Natural killer cell (primary cell): ENCODE data around the gene RPL23. TPM values are rescaled to one million over a fixed set of nuclear protein-coding genes. Genes with fewer than 3 reads are reported as not detected.
A peak's percentile ranks its signal among the peaks of the same experiment; 100 is the strongest.

Experiments
- ATAC-seq, 3 donors: fragments of 150-1000 bp in 2 of 3; fragments of 200-7000 bp in 1 of 3; cut with Tn5 transposase; 1 replicate in 1 of 3; 2 replicates in 2 of 3; pipeline ENCODE4 v1.10.0; 2021; ENCODE audit warnings: mild to moderate bottlenecking in 2 of 3, moderate library complexity in 2 of 3
- DNase-seq, 2 donors: peaks; one replicate each; pipeline versions ENCODE4 v3.0.0 to v3.0.0-alpha.2; 2013 to 2021; ENCODE audit warnings: mixed read lengths in 1 of 2
- H3K27ac ChIP-seq: one replicate; pipeline ENCODE4 v1.5.1; 2013; ENCODE audit warnings: mild to moderate bottlenecking, low read length
- H3K27me3 ChIP-seq: one replicate; pipeline ENCODE4 v1.6.1; 2013; ENCODE audit warnings: low read length; ENCODE audit not compliant: control insufficient read depth, insufficient read depth
- H3K36me3 ChIP-seq: one replicate; pipeline ENCODE4 v1.6.1; 2013; ENCODE audit warnings: low read length; ENCODE audit not compliant: control insufficient read depth, insufficient read depth
- H3K4me1 ChIP-seq: one replicate; pipeline ENCODE4 v1.6.1; 2013; ENCODE audit warnings: low read length; ENCODE audit not compliant: control insufficient read depth, insufficient read depth
- H3K4me3 ChIP-seq: one replicate; pipeline ENCODE4 v1.5.1; 2013; ENCODE audit warnings: low read length
- H3K9me3 ChIP-seq: one replicate; pipeline ENCODE4 v1.6.1; 2013; ENCODE audit warnings: low read length; ENCODE audit not compliant: control insufficient read depth, insufficient read depth
- H3K27ac Mint-ChIP-seq, 2 donors: one replicate each; pipeline ENCODE4 v1.8.0; 2022; ENCODE audit warnings: mild to moderate bottlenecking in 2 of 2, mixed read lengths in 2 of 2, moderate library complexity in 1 of 2
- H3K27me3 Mint-ChIP-seq, 2 donors: one replicate each; pipeline ENCODE4 v1.8.0; 2022; ENCODE audit warnings: low read depth in 2 of 2, mixed read lengths in 2 of 2
- H3K36me3 Mint-ChIP-seq: one replicate; pipeline ENCODE4 v1.8.0; 2022; ENCODE audit warnings: mixed read lengths
- H3K4me1 Mint-ChIP-seq, 2 donors: one replicate each; pipeline ENCODE4 v1.8.0; 2022; ENCODE audit warnings: mixed read lengths in 2 of 2
- H3K4me3 Mint-ChIP-seq: one replicate; pipeline ENCODE4 v1.8.0; 2022; ENCODE audit warnings: mild to moderate bottlenecking, moderate library complexity, mixed read lengths
- H3K9me3 Mint-ChIP-seq, 2 donors: one replicate each; pipeline ENCODE4 v1.8.0; 2022; ENCODE audit warnings: mixed read lengths in 2 of 2
- CTCF ChIP-seq: fragments of 200-600 bp; IDR thresholded peaks from one replicate; pipeline ENCODE4 v1.8.0; 2022; ENCODE audit warnings: antibody characterized with exemption
- WGBS: methylation state at CpG from one replicate; pipeline ENCODE4 v1.1.7; 2013; ENCODE audit warnings: missing lambda C conversion rate; ENCODE audit not compliant: insufficient coverage; 5-methylcytosine and 5-hydroxymethylcytosine counted together
- intact Hi-C: fragments of 100-400 bp; cut with micrococcal nuclease; formaldehyde crosslinking; loops from one replicate; pipeline ENCODE4 v1.14.2; 2022
- total RNA-seq, 4 donors: library from RNA; stranded (reverse); fragments of 120-200 nt in 1 of 4; gene quantifications; one replicate each; pipeline versions ENCODE4 v1.2.3 to v1.2.4, GENCODE V29; 2013 to 2022

The RPL23 gene
- total RNA-seq, 3 donors from 2014 or later (not counting 1 experiment from before 2014, with no cell fraction given): 752 to 934 (median 923) TPM

- no peak overlapping the region for H3K4me3 ChIP-seq
- TF ChIP-seq CTCF: no peak
- Mint-ChIP-seq H3K27ac (peak overlapping the region; percentile 95), H3K36me3 (no peaks in the 10 kb centered on the region), H3K9me3 (no peaks in the 10 kb centered on the region), H3K27me3 (no peaks in the 10 kb centered on the region), H3K4me1 (peaks cover 68 to 77% of the 10 kb centered on the region in 2 donors), H3K4me3 (peak overlapping the region; percentile 87)
- intact Hi-C loops: no loop called here
- H3K4me1 ChIP-seq: peaks cover 100% of the 10 kb centered on the region
- no peaks in the 10 kb centered on the region for H3K27me3 ChIP-seq
- H3K27ac ChIP-seq: peak overlapping the region; percentile 93
- peaks cover 48% of the 10 kb centered on the region for H3K36me3 ChIP-seq
- no peak for DNase-seq
- WGBS: 97% methylated on average over 6 of the region's 6 CpGs
- ATAC-seq: no peak
- H3K9me3 ChIP-seq: no peaks in the 10 kb centered on the region
These were observed 43.7 kb upstream of the RPL23 start for GRCh38 chr17:38897176-38897575.

GRCh38 chr17:38896346-38896954 lies 42.9 kb upstream of the RPL23 start:
- intact Hi-C loops: no loop called here
- H3K9me3 ChIP-seq: no peaks in the 10 kb centered on the region
- no peak overlapping the region for H3K4me3 ChIP-seq
- DNase-seq (no peak), ATAC-seq (no peak)
- H3K4me1 ChIP-seq: peaks cover 100% of the 10 kb centered on the region
- no peak for TF ChIP-seq CTCF
- Mint-ChIP-seq H3K4me1 (peaks cover 72 to 84% of the 10 kb centered on the region in 2 donors), H3K4me3 (peak overlapping the region; percentile 52), H3K9me3 (no peaks in the 10 kb centered on the region), H3K36me3 (no peaks in the 10 kb centered on the region), H3K27me3 (no peaks in the 10 kb centered on the region), H3K27ac (peak overlapping the region; percentile 95)
- 70% methylated on average over 13 of the region's 13 CpGs for WGBS
- H3K27ac ChIP-seq: peak overlapping the region; percentile 93
- H3K27me3 ChIP-seq: no peaks in the 10 kb centered on the region
- H3K36me3 ChIP-seq: peaks cover 54% of the 10 kb centered on the region

DNA sequence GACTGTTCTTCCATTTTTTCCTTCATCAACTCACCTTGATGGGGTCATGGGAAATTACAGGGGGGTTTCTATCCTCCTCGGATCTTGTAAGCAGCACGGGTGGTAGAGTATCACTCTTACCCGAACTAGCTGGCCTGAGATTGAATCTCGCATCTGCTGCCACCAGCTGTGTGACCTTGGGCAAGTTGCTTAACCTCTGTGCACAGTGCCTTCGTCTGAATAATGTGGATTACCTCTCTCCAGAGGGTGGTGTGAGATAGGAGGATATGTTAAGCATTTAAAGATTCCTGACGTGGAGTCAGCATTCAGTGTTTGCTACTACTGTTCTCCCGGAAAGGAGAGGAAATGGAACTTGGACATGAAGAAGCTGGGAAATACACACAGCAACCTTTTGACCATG lies 40.8 kb upstream of the RPL23 start:
- Mint-ChIP-seq H3K27ac (peak overlapping the region; percentile 90 to 92), H3K27me3 (no peaks in the 10 kb centered on the region), H3K36me3 (no peaks in the 10 kb centered on the region), H3K4me3 (peak overlapping the region; percentile 70), H3K9me3 (no peaks in the 10 kb centered on the region), H3K4me1 (peaks cover 79 to 90% of the 10 kb centered on the region in 2 donors)
- H3K36me3 ChIP-seq: peaks cover 65% of the 10 kb centered on the region
- WGBS: 61% methylated on average over 7 of the region's 7 CpGs
- no peak for ATAC-seq
- DNase-seq: no peak
- no peak for TF ChIP-seq CTCF
- H3K9me3 ChIP-seq: no peaks in the 10 kb centered on the region
- no peaks in the 10 kb centered on the region for H3K27me3 ChIP-seq
- H3K27ac ChIP-seq: peak overlapping the region; percentile 72
- H3K4me1 ChIP-seq: peaks cover 100% of the 10 kb centered on the region
- intact Hi-C loops: no loop called here
- no peak overlapping the region for H3K4me3 ChIP-seq

DNA sequence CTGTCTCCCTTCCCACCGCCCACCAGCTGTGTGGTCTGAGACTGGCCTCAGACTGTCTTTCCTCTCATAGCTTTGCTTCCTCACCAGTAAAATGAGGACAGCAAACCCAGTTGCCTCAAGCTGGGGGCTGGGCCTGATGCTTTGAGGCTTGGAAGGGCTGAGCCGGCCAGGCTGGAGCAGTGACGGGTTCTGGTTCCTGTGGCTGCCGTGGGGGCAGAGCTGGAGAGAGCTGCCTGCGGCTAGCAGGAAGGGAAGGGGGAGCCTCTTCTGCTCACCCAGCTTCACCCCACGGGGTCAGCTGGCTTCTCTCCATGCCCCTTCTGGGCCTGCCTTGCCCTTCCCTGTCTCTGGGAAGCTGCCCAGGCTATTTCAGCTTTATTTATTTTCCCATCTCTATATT lies 40.1 kb upstream of the RPL23 start:
- WGBS: 13% methylated on average over 6 of the region's 6 CpGs
- H3K4me3 Mint-ChIP-seq: peak overlapping the region; percentile 70
- H3K9me3 Mint-ChIP-seq: no peaks in the 10 kb centered on the region
- H3K9me3 ChIP-seq: no peaks in the 10 kb centered on the region
- peaks cover 77 to 90% of the 10 kb centered on the region in 2 donors for H3K4me1 Mint-ChIP-seq
- H3K4me1 ChIP-seq: peaks cover 100% of the 10 kb centered on the region
- H3K27ac Mint-ChIP-seq: peak overlapping the region; percentile 90 to 92
- TF ChIP-seq CTCF: no peak
- H3K27me3 Mint-ChIP-seq: no peaks in the 10 kb centered on the region
- no peaks in the 10 kb centered on the region for H3K36me3 Mint-ChIP-seq
- peaks cover 71% of the 10 kb centered on the region for H3K36me3 ChIP-seq
- H3K27me3 ChIP-seq: no peaks in the 10 kb centered on the region
- peak overlapping the region; percentile 72 for H3K27ac ChIP-seq
- DNase-seq (peak; percentile 59 to 61), ATAC-seq (peak; percentile 69 to 87 (median 76))
- no peak overlapping the region for H3K4me3 ChIP-seq
- intact Hi-C loops: no loop called here
